NCI-H2227 treated with DMSO at 0.1 percent for 48 hours (cell line): ENCODE data around the gene KBTBD2.
"Not testable (repeated sequence)": the region's sequence is repeated elsewhere in the genome, so short reads cannot be mapped to it uniquely, and the experiment has no call there.

Experiments used
- DNase-seq: peaks from one replicate; lab custom pipeline; 2025; lab: John Stamatoyannopoulos, UW

KBTBD2 gene

GRCh38 chr7:32891043-32891799 lies at the start of gene KBTBD2:
Gene KBTBD2, minus strand, starts transcription at chr7:32891760. Its CDS starts 12,156 bp downstream, at chr7:32879604.
- DNase-seq, result no peak

- DNase-seq, result no peak
Measured at GRCh38 chr7:32941181-32941580, 49.6 kb upstream of the KBTBD2 start.

- DNase-seq, result peak; percentile 16
Measured at GRCh38 chr7:32937344-32938174, 46.0 kb upstream of the KBTBD2 start.

GRCh38 chr7:32936689-32937088 lies 45.1 kb upstream of the KBTBD2 start:
- no peak for DNase-seq

GRCh38 chr7:32935558-32935957 lies 44.0 kb upstream of the KBTBD2 start:
- no peak for DNase-seq

- DNase-seq, result no peak
Measured at GRCh38 chr7:32930378-32930777, 38.8 kb upstream of the KBTBD2 start.

- DNase-seq, result no peak
Measured at GRCh38 chr7:32929430-32930143, 38.0 kb upstream of the KBTBD2 start.

- no peak for DNase-seq
Measured at GRCh38 chr7:32928785-32929298, 37.3 kb upstream of the KBTBD2 start.

GRCh38 chr7:32921896-32922295 lies 30.3 kb upstream of the KBTBD2 start:
- no peak for DNase-seq

GRCh38 chr7:32916994-32917393 lies 25.4 kb upstream of the KBTBD2 start:
- DNase-seq, result not testable (repeated sequence)

- no peak for DNase-seq
Measured at GRCh38 chr7:32916006-32916405, 24.4 kb upstream of the KBTBD2 start.

- no peak for DNase-seq
Measured at GRCh38 chr7:32915041-32915536, 23.5 kb upstream of the KBTBD2 start.

- DNase-seq, result no peak
Measured at GRCh38 chr7:32914184-32914583, 22.6 kb upstream of the KBTBD2 start.

GRCh38 chr7:32910195-32910594 lies 18.6 kb upstream of the KBTBD2 start:
- no peak for DNase-seq

GRCh38 chr7:32905175-32905662 lies 13.7 kb upstream of the KBTBD2 start:
- no peak for DNase-seq

GRCh38 chr7:32901629-32902028 lies 10.1 kb upstream of the KBTBD2 start:
- no peak for DNase-seq

GRCh38 chr7:32900433-32900995 lies 9.0 kb upstream of the KBTBD2 start:
- DNase-seq, result no peak

GRCh38 chr7:32897376-32897775 lies 5.8 kb upstream of the KBTBD2 start:
- not testable (repeated sequence) for DNase-seq

GRCh38 chr7:32896564-32897347 lies 5.2 kb upstream of the KBTBD2 start:
- no peak for DNase-seq

GRCh38 chr7:32894171-32894570 lies 2.6 kb upstream of the KBTBD2 start:
- DNase-seq, result no peak

- DNase-seq, result no peak
Measured at GRCh38 chr7:32893722-32894121, 2.2 kb upstream of the KBTBD2 start.
